Measurements from ENCODE around the gene PARPBP. TPM values are rescaled to one million over a fixed set of nuclear protein-coding genes. Genes with fewer than 3 reads are reported as not detected.
A peak's percentile ranks its signal among the peaks of the same experiment; 100 is the strongest.
"Not testable (repeated sequence)": the region's sequence is repeated elsewhere in the genome, so short reads cannot be mapped to it uniquely, and the experiment has no call there.

The PARPBP gene, protein sequence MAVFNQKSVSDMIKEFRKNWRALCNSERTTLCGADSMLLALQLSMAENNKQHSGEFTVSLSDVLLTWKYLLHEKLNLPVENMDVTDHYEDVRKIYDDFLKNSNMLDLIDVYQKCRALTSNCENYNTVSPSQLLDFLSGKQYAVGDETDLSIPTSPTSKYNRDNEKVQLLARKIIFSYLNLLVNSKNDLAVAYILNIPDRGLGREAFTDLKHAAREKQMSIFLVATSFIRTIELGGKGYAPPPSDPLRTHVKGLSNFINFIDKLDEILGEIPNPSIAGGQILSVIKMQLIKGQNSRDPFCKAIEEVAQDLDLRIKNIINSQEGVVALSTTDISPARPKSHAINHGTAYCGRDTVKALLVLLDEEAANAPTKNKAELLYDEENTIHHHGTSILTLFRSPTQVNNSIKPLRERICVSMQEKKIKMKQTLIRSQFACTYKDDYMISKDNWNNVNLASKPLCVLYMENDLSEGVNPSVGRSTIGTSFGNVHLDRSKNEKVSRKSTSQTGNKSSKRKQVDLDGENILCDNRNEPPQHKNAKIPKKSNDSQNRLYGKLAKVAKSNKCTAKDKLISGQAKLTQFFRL
- total RNA-seq (2014; rRNA removed; shearing (Covaris generic)) = 43.3 and 66.3 TPM in 2 replicates

DNA sequence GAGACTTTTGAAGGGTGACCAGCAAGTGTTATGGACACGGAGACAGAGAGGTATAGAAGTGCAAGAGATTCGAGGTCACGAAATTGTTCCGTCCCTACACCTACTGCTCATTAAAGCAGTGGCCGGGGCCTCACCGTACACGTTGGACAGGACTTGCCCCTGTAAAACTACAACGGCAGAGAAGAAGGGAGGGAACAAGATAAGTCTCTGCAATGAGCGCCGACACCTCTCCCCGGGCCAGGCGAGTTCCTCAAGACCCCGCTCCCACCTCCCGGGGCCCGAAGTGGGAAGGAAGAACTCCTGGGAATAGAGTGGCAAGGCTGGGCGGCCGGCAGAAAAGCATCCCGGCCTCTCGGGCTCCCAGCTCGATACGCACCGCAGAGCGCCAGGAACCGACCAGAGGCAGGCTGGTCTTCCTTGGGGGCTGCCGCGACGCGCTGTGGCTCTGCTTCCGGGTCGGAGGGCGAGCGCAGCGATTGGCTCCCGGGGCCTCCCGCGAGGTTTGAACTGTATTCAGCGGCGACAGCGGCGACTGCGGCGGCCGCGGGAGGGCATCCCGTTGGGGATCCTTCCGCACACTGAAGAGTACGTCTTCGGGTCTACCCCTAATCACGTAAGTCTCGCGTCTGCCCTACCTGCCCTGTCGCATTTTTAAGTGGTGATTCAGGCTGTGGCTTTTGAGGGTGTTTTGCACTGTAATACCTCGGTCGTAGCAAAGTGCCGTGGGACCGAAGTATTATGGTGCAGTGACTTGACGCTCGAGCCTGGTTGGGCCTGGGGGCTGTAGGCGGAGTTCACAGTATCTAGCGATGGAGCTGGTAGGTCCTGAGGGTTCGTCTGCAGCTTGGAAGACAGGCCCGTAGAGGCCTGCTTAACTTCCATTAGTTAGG is at the start of gene PARPBP, which contains the start of gene NUP37:
Gene PARPBP, plus strand, starts transcription at position 510 of the 890 bp plus-strand sequence. CDS start 3,706 bp downstream, outside the sequence.
Gene NUP37, minus strand, starts transcription at position 441 of the 890 bp plus-strand sequence. CDS start 1,596 bp downstream, outside the sequence.
- DNase-seq (ENCODE audit: low read depth) = peak; percentile 96

DNA sequence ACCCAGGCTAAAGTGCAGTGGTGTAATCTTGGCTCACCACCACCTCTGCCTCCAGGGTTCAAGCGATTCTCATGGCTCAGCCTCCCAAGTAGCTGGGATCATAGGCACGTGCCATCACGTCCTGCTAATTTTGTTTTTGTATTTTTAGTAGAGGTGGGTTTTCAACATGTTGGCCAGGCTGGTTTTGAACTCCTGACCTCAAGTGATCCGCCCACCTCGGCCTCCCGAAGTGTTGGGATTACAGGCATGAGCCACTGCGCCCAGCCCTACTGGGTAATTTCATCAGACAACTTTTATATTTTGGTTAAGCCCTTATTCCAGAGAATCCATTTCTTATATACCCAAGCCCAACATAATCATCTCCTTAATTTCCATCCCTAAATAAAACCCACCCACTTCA is 47.9 kb upstream of the PARPBP start:
- DNase-seq (ENCODE audit: low read depth) = not testable (repeated sequence)

DNA sequence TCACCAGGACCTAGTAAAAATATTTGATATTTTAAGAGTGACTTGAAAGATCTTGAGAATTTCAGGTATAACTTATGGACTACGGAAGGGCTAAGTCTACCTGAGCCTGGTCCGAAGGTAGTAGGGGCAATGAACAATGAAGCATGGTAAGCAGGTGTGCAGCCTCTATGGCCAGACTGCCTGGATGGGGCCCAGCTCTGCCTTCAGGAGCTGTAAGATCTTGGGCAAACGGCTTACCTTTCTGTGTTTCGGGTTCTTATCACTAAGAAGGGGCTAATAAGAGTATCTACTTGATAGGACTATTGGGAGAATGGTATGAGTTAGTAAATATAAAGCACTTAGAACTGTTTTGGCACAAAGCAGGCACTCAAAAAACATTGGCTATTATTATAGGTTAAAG is 39.1 kb upstream of the PARPBP start:
- DNase-seq (ENCODE audit: low read depth) = no peak

DNA sequence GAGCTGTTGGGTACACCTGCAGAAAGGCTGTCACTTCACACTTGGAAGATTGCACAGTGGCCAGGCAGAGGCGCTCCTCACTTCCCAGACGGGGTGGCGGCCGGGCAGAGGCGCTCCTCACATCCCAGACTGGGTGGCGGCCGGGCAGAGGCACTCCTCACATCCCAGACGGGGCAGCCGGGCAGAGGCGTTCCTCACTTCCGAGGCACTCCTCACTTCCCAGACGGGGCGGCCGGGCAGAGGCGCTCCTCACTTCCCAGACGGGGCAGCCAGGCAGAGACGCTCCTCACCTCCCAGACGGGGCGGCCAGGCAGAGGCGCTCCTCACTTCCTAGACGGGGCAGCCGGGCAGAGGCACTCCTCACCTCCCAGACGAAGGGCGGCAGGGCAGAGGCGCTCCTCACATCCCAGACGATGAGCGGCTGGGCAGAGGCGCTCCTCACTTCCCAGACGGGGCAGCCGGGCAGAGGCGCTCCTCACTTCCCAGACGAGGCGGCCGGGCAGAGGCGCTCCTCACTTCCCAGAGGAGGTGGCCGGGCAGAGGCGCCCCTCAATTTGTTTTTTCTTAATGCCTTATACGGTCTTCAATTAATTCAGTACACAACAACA is 30.7 kb upstream of the PARPBP start:
- not testable (repeated sequence) for DNase-seq (ENCODE audit: low read depth)

DNA sequence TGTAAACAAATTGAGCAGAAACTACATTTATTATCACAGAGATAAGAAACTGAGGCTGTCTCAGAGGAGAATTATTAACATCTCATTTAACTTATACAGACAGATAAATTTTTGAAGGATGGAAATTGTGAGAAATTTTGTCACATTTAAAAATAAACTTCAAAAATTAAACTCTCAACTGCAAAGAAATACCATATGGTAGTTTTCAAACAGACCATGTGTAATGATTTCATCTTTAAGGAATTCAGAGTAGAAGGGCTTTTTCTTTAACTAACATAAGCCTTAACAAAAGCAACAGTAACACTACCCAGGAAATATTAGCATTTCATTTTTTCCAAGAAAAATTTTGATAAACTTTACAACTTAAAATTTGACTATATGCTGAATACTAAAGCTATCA is 26.7 kb upstream of the PARPBP start:
- DNase-seq (ENCODE audit: low read depth) = no peak

DNA sequence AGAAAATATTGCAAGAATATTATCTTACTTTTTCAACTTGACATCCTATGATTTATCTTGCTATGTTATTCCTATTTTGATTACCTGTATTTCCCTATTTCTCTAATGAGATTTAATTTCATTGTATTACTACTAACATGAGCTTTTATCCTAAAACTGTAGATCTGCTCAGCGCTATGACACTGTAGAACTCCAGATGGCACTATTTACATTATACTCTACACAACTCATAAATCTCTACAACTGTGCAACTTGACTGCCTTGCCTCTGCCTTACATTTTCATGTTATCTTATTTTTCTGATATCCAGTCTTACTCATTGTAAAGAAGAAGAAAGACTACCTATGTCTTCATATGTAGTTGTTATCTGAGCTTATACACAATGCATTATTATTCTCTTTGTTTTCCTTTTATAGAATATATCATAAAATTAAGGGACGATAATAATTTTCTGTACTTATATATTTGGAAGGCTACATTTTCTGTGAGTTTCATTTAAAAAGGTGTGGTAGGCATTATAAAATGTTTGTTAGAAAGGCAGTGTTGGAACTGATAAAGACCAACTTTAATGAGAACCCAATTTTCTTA is 24.2 kb upstream of the PARPBP start:
- DNase-seq (ENCODE audit: low read depth) = no peak

DNA sequence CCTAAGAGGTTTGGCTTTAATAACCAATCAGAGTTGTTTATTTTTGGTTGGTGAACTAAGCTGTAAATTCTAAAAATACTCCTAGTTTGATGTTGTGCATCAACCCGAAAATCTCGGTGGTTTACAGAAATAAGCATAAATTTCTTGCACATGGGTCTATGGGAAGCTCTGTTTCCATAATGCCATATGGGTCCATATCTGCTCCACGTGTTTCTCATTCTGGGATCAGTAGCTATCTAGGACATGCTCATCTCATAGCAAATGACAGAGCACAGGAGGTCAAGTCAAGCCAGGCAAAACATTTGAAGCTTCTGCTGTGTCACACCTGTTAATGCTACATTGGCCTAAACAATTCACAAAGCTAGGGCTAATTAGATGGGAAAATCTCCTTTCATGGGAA is 23.1 kb upstream of the PARPBP start:
- DNase-seq (ENCODE audit: low read depth) = no peak

DNA sequence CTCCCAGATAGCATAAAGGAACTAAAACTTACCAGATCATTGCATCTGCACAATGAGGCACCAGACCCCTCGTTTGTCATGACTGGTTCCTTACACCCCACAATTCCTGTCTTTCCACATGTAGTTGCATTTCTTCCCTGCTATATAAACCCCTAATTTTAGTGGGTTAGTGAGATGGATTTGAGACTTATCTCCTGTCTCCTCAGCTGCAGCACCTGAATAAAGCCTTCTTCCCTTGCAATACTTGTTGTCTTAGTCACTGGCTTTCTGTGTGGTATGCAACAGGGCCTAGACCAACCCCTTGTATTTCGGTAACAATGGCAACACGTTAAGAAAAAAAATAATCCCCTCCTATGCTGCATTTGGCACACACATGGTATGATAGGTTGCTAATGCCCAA is 13.1 kb upstream of the PARPBP start:
- DNase-seq (ENCODE audit: low read depth) = no peak

DNA sequence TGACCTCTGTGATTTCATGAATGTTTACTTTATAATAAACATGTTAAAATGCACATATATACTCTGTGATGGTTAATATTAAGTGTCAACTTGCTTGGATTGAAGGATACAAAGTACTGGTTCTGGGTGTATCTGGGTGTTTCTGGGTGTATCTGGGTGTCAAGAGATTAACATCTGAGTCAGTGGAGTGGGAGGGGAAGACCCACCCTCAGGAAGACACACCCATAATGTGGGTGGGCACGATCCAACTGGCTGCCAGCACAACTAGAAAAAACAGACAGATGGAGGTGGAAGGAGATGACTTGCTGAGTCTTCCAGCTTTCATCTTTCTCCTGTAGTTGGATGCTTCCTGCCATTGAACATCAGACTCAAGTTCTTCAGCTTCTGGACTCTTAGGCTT is 12.0 kb upstream of the PARPBP start:
- peak; percentile 10 for DNase-seq (ENCODE audit: low read depth)

DNA sequence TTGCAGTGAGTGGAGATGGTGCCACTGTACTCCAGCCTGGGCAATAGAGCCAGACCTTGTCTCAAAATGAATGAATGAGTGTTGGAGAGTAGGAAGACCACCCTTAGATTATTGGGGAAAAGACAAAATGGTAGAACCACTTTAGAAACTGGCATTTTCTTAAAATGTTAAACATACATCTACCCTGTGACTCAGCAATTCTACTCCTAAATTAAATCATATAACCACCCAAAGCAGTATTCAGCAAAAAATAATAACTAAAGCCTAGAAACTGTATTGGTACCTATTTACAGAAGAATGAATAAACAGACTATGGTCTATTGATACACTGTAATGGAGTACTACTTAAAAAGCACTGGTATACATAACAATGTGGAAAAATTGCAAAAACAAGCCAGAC is 9.2 kb upstream of the PARPBP start:
- no peak for DNase-seq (ENCODE audit: low read depth)

DNA sequence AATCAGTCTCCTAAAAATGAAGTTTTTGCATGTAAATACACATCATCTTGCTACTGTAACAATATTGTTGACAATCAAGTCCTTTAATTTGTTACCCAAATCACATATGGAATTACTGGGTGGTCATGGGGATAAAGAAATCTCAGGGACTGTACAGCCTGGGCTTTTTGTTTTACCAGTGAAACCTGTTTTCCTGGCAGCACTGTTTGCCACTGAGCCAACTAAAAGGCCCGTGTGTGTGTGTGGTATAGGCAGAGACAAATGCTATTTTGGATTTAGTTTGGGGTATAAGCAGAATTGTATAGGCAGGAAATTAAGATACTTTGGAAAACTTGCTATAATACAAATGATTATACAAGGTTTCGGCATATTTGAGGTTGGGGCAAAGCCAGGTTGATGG is 5.8 kb upstream of the PARPBP start:
- DNase-seq (ENCODE audit: low read depth) = no peak

DNA sequence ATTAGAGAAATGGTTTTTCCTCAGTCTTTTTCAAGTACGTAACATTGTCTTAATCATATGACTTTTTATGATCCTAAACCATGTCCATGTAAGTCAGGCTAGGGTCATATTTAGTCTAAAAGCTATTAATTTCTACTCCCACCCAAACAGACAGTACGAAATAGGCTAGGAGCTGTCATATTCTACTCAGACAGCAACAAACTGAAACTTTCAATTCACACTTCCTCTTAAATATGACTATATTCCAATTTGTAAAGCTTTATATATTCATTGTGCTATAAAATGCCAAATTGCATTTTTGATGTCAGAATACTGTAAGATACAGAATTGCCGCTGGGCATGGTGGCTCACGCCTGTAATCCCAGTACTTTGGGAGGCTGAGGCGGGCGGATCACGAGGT is 3.6 kb upstream of the PARPBP start:
- DNase-seq (ENCODE audit: low read depth) = no peak

DNA sequence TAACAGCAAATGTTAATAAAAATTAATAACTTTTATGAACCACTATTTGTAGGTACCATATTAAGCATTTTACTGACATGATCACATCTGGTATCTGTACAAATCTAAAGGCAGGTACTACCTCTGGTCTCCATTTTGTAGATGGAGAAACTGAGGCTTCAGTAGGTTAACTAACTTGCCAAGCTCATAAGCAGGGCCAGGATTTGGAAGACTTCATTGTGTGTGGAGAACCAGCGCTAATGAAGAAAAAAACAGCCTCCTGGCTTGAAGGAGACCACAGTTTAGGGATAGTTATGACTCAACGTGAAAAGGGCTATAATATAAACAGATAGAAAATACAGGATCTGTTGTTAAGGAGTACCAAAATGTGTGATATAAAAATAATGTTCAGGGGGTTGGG is 1.1 kb upstream of the PARPBP start:
- DNase-seq (ENCODE audit: low read depth) = no peak

DNA sequence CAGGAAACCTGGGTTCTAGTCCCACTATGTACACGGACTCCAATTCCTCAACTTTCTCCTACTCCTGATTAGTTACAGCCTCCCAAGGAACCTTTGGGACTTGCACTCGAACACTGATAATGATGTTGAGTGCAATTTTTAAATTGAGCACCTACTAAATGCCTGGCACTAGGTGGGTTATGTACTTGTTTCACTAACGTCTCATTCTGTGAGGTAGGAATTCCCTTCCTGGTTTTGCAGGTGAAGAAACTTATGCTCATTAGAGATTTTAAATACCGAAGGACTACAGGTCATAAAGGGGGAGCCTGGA is 536 bp downstream of the PARPBP start:
- no peak for DNase-seq (ENCODE audit: low read depth)

DNA sequence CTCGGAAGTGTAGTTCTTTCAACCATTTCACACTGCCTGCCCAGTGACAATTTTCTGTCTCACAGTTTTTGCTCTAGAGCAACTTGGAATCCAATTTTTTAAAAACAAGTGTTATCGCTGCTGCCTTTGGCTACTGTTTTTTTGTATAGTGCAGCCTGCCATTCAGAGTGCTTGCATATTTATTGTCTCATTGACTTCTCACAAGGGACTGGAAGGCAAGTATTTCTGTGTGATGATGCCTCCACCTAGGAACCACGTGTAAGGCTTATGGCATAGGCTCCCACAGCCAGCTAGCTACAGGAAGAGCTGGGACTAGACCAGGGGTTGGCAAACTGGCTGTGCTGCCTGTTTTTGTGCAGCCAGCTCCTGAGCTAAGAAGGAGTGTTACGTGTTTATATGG is 903 bp downstream of the PARPBP start:
- peak; percentile 41 for DNase-seq (ENCODE audit: low read depth)

DNA sequence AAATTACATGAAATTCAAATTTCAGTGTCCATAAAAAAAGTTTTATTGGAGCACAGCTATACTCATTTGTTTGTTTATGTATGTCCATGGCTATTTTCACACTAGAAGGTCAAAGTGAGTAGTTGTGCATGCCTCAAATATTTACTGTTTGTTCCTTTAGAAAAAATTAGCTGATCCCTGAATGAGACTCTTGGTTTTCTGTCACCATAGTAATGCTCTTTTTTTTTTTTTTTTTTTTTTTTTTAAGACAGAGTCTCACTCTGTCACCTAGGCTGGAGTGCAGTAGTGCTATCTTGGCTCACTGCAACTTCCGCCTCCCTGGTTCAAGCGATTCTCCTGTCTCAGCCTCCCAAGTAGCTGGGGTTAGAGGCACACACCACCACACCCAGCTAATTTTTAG is 1.3 kb downstream of the PARPBP start:
- DNase-seq (ENCODE audit: low read depth) = not testable (repeated sequence)

DNA sequence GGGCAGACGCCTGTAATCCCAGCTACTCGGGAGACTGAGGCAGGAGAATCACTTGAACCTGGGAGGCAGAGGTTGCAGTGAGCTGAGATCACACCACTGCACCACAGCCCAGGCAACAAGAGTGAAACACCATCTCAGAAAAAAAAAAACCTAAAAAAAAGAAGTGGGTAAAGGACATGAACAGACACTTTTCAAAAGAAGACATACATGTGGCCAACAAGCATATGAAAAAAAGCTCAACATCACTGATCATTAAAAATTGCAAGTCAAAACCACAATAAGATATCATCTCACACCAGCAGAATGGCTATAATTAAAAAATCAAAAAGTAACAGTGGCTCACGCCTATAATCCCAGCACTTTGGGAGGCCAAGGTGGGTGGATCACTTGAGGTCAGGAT is 10.7 kb downstream of the PARPBP start:
- not testable (repeated sequence) for DNase-seq (ENCODE audit: low read depth)

DNA sequence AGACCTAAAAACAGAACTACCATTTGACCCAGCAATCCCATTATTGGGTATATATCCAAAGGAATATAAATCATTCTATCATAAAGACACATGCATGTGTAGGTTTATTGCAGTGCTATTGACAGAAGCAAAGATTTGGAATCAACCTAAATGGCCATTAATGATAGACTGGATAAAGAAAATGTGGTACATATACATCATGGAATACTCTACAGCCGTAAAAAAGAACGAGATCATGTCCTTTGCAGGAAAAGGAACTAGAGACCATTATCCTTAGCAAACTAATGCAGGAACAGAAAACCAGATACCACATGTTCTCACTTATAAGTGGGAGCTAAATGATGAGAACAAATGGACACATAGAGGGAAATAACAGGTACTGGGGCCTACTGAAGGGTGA is 11.5 kb downstream of the PARPBP start:
- not testable (repeated sequence) for DNase-seq (ENCODE audit: low read depth)

DNA sequence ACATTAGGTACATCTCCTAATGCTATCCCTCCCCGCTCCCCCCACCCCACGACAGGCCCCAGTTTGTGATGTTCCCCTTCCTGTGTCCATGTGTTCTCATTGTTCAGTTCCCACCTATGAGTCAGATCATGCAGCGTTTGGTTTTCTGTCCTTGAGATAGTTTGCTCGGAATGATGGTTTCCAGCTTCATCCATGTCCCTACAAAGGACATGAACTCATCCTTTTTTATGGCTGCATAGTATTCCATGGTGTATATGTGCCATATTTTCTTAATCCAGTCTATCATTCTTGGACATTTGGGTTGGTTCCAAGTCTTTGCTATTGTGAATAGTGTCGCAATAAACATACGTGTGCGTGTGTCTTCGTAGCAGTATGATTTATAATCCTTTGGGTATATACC is 17.6 kb downstream of the PARPBP start:
- not testable (repeated sequence) for DNase-seq (ENCODE audit: low read depth)

DNA sequence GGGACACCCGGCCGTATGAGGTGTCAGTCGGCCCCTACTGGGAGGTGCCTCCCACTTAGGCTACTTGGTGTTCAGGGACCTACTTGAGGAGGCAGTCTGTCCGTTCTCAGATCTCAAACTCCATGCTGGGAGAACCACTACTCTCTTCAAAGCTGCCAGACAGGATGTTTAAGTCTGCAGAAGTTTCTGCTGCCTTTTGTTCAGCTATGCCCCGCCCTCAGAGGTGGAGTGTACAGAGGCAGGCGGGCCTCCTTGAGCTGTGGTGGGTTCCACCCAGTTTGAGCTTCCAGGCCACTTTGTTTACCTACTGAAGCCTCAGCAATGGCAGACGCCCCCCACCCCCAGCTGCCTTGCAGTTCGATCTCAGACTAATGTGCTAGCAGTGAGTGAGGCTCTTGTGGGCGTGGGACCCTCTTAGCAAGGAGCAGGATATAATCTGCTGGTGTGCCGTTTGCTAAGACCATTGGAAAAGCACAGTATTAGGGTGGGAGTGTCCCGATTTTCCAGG is 22.9 kb downstream of the PARPBP start:
- DNase-seq (ENCODE audit: low read depth) = not testable (repeated sequence)

DNA sequence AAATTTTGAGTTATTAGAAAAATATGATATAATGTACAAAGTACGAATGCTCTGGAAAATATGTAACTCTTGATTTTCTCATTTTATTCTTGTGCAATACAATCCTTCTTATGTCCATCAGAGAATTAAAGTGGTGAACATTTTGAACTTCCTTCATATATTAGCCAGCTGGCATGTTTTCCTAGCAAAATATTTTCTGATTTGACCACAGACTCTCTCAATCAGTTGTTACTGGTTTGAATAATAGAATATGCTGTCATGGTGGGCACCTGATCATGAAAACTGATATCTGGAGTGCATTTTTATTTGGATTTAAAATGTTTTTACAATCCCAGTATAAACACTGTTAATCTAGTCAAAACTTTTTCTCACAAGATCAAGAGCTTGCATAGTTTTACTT is 24.2 kb downstream of the PARPBP start:
- no peak for DNase-seq (ENCODE audit: low read depth)
